Hepatocyte (in vitro differentiated cells): ENCODE measurements around the gene DNAJC5. TPM values are rescaled to one million over a fixed set of nuclear protein-coding genes. Genes with fewer than 3 reads are reported as not detected.
A peak's percentile ranks its signal among the peaks of the same experiment; 100 is the strongest.
"Not testable (repeated sequence)": the region's sequence is repeated elsewhere in the genome, so short reads cannot be mapped to it uniquely, and the experiment has no call there.

ENCODE experiments used
- DNase-seq: peaks from one replicate; pipeline ENCODE4 v3.0.0-alpha.2; 2016; ENCODE audit warnings: low spot score
- H2AFZ ChIP-seq: fragments of 200-600 bp; sonication (generic); 2 replicates; pipeline ENCODE4 v1.6.0; 2016; ENCODE audit warnings: antibody characterized with exemption, mild to moderate bottlenecking
- H3K27ac ChIP-seq: fragments of 200-600 bp; sonication (generic); 2 replicates; pipeline ENCODE4 v1.5.1; 2016; ENCODE audit warnings: mild to moderate bottlenecking
- H3K27me3 ChIP-seq: fragments of 200-600 bp; sonication (generic); 2 replicates; pipeline ENCODE4 v1.6.1; 2016
- H3K36me3 ChIP-seq: fragments of 200-600 bp; sonication (generic); replicated peaks from 2 replicates; pipeline ENCODE4 v1.5.1; 2016; ENCODE audit warnings: low read depth; ENCODE audit not compliant: insufficient read depth
- H3K4me1 ChIP-seq: fragments of 200-600 bp; sonication (generic); 2 replicates; pipeline ENCODE4 v1.5.1; 2016; ENCODE audit warnings: mild to moderate bottlenecking, moderate library complexity; ENCODE audit not compliant: insufficient read depth
- H3K4me2 ChIP-seq: fragments of 200-600 bp; sonication (generic); 2 replicates; pipeline ENCODE4 v1.6.0; 2016
- H3K4me3 ChIP-seq: fragments of 200-600 bp; sonication (generic); 2 replicates; pipeline ENCODE4 v1.5.1; 2016; ENCODE audit warnings: mild to moderate bottlenecking
- H3K79me2 ChIP-seq: fragments of 200-600 bp; sonication (generic); 2 replicates; pipeline ENCODE4 v1.6.0; 2017; ENCODE audit warnings: mild to moderate bottlenecking
- H3K9me2 ChIP-seq: fragments of 200-600 bp; sonication (generic); replicated peaks from 2 replicates; pipeline ENCODE4 v1.6.0; 2017; ENCODE audit warnings: mild to moderate bottlenecking; ENCODE audit not compliant: insufficient read depth
- H3K9me3 ChIP-seq: fragments of 200-600 bp; sonication (generic); 2 replicates; pipeline ENCODE4 v1.5.1; 2016; ENCODE audit warnings: low read depth, mild to moderate bottlenecking
- H4K20me1 ChIP-seq: fragments of 200-600 bp; sonication (generic); 2 replicates; pipeline ENCODE4 v1.6.0; 2016; ENCODE audit warnings: mild to moderate bottlenecking; ENCODE audit not compliant: insufficient read depth, poor library complexity, severe bottlenecking
- CTCF ChIP-seq: fragments of 200-600 bp; sonication (generic); IDR thresholded peaks from 2 replicates; pipeline ENCODE4 v1.5.1; 2016; ENCODE audit warnings: antibody characterized with exemption, mild to moderate bottlenecking; ENCODE audit not compliant: poor library complexity
- EZH2 ChIP-seq: fragments of 200-600 bp; sonication (generic); IDR thresholded peaks from 2 replicates; pipeline ENCODE4 v1.6.1; 2016; ENCODE audit warnings: antibody characterized with exemption, mild to moderate bottlenecking, borderline replicate concordance
- EZH2phosphoT487 ChIP-seq: fragments of 200-600 bp; sonication (generic); IDR thresholded peaks from one replicate; pipeline ENCODE4 v1.6.1; 2018; ENCODE audit warnings: antibody characterized with exemption, mild to moderate bottlenecking, low read depth, moderate library complexity; ENCODE audit not compliant: unreplicated experiment, severe bottlenecking
- WGBS: methylation state at CpG from one replicate; pipeline ENCODE4 v1.1.6; 2016; ENCODE audit warnings: low lambda C conversion rate; ENCODE audit errors: missing lambda C conversion rate; 5-methylcytosine and 5-hydroxymethylcytosine counted together
- polyA plus RNA-seq: library from polyadenylated mRNA; unstranded; fragments of >200 nt; fragmentation: Nextera tagmentation; extraction: Ambion mirVana; gene quantifications from 2 replicates; pipeline ENCODE4 v1.2.1, GENCODE V29; 2016
- total RNA-seq: library from RNA; depleted of rRNA; stranded (reverse); fragments of >200 nt; gene quantifications from 2 replicates; pipeline ENCODE4 v1.2.3, GENCODE V29; 2014

DNAJC5 gene
- total and polyA plus RNA-seq, 2 experiments from 2014 or later, result 10.2 to 39.6 TPM

GRCh38 chr20:63847237-63848002 is 47.5 kb upstream of the DNAJC5 start:
- no peak overlapping the region for H3K4me3 ChIP-seq
- H3K9me2 ChIP-seq, result no peaks in the 10 kb centered on the region
- H3K27ac ChIP-seq, result peak overlapping the region; percentile 34
- 41% methylated on average over 9 of the region's 16 CpGs for WGBS
- H2AFZ ChIP-seq, result no peak overlapping the region
- H3K27me3 ChIP-seq, result no peaks in the 10 kb centered on the region
- no peaks in the 10 kb centered on the region for H3K36me3 ChIP-seq
- no peaks in the 10 kb centered on the region for H3K9me3 ChIP-seq
- H3K79me2 ChIP-seq, result no peaks in the 10 kb centered on the region
- no peak overlapping the region for H3K4me2 ChIP-seq
- no peak for DNase-seq
- H4K20me1 ChIP-seq, result no peaks in the 10 kb centered on the region
- no peak for TF ChIP-seq EZH2phosphoT487
- no peak for TF ChIP-seq EZH2
- TF ChIP-seq CTCF, result no peak
- peaks cover 19% of the 10 kb centered on the region for H3K4me1 ChIP-seq

- Histone ChIP-seq H3K9me2 (no peaks in the 10 kb centered on the region), H3K36me3 (no peaks in the 10 kb centered on the region), H3K79me2 (no peaks in the 10 kb centered on the region), H2AFZ (no peak overlapping the region), H3K27me3 (no peaks in the 10 kb centered on the region), H3K4me1 (peaks cover 19% of the 10 kb centered on the region), H4K20me1 (no peaks in the 10 kb centered on the region), H3K4me3 (no peak overlapping the region), H3K4me2 (no peak overlapping the region), H3K27ac (no peak overlapping the region), H3K9me3 (no peaks in the 10 kb centered on the region)
- WGBS, result 76% methylated on average over 24 of the region's 28 CpGs
- TF ChIP-seq CTCF (no peak), EZH2 (no peak), EZH2phosphoT487 (no peak)
- no peak for DNase-seq
Measured at GRCh38 chr20:63848003-63848911, 46.7 kb upstream of the DNAJC5 start.

- Histone ChIP-seq H3K9me3 (no peaks in the 10 kb centered on the region), H3K4me2 (no peak overlapping the region), H3K4me3 (no peak overlapping the region), H3K4me1 (peaks cover 34% of the 10 kb centered on the region), H4K20me1 (no peaks in the 10 kb centered on the region), H3K36me3 (no peaks in the 10 kb centered on the region), H3K79me2 (no peaks in the 10 kb centered on the region), H3K27ac (no peak overlapping the region), H3K27me3 (peaks cover 17% of the 10 kb centered on the region), H2AFZ (no peak overlapping the region), H3K9me2 (no peaks in the 10 kb centered on the region)
- no peak for DNase-seq
- 89% methylated on average over 27 of the region's 27 CpGs for WGBS
- no peak for TF ChIP-seq CTCF
- no peak for TF ChIP-seq EZH2phosphoT487
- no peak for TF ChIP-seq EZH2
Measured at GRCh38 chr20:63850689-63851547, 44.0 kb upstream of the DNAJC5 start.

GRCh38 chr20:63851548-63851943 is 43.4 kb upstream of the DNAJC5 start:
- not testable (repeated sequence) for H3K4me3 ChIP-seq, DNase-seq

GRCh38 chr20:63853733-63854068 is 41.2 kb upstream of the DNAJC5 start:
- not testable (repeated sequence) for H3K4me2 ChIP-seq, H3K79me2 ChIP-seq, H4K20me1 ChIP-seq, H3K36me3 ChIP-seq, H3K27ac ChIP-seq, H3K9me3 ChIP-seq, H3K9me2 ChIP-seq, DNase-seq, H3K4me3 ChIP-seq, H2AFZ ChIP-seq
- peaks cover 23% of the 10 kb centered on the region for H3K27me3 ChIP-seq
- peaks cover 32% of the 10 kb centered on the region for H3K4me1 ChIP-seq
- WGBS, result 90% methylated on average over 4 of the region's 4 CpGs

More at GRCh38 chr20:63851548-63851943, 43.4 kb upstream of the DNAJC5 start:
- H3K9me2 ChIP-seq, H3K27ac ChIP-seq, H2AFZ ChIP-seq, H3K36me3 ChIP-seq, H3K79me2 ChIP-seq, H4K20me1 ChIP-seq, H3K9me3 ChIP-seq, H3K4me2 ChIP-seq: not testable (repeated sequence)
- peaks cover 23% of the 10 kb centered on the region for H3K27me3 ChIP-seq
- peaks cover 28% of the 10 kb centered on the region for H3K4me1 ChIP-seq
- 92% methylated on average over 13 of the region's 14 CpGs for WGBS
